ENCODE measurements around the gene EFHD2.
"Not testable (repeated sequence)": the region's sequence is repeated elsewhere in the genome, so short reads cannot be mapped to it uniquely, and the experiment has no call there.

The EFHD2 gene

DNA sequence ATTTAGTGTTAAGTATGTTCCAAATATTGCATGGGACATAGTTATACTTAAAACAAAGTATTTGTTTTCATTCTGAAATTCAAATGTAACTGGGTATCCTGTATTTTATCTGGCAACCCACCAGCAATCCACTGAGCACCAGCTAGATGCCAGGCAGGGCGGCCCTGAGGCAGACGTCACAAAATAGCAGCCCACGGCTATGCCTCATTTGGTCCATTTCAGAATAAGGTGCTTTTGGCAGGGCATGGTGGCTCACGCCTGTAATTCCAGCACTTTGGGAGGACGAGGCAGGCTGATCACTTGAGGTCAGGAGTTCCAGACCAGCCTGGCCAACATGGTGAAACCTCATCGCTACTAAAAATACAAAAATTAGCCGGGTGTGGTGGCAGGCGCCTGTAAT lies 19.9 kb upstream of the EFHD2 start:
- not testable (repeated sequence) for DNase-seq

DNA sequence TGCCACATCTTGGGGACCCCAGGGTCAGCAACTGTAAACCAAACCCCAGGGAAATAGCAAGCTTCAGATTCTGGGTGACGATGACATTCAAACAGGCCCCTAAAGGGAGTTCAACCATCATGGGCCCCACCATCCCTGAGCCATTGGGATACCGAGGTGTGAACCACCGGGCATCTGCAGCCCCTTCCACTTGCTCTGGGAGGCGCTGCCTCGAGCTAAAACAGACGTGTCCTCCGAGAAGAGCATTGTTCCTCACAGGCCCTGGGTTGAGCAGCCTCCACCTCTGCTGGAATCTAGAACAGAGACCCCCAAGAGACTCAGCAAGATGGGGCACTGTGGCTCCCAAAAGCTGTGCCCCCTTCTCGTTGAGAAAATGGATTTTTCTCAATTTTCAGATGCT lies 19.0 kb upstream of the EFHD2 start:
- DNase-seq, result no peak

DNA sequence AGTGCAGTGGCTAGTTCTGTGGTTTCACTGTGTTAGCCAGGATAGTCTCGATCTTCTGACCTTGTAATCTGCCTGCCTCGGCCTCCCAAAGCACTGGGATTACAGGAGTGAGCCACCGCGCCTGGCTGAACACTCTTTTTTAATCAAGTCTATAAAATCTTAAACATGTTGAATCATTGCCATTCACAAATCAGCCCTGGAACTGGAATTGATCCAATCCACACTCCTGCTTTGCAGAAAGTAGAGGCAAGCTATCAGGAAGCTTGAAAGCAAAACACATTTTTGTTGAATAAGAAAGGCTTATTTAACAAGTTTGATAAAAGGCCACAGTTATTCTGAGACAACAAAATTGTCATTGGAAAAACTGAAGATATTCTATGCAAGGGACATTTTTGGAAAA lies 18.3 kb upstream of the EFHD2 start:
- no peak for DNase-seq

DNA sequence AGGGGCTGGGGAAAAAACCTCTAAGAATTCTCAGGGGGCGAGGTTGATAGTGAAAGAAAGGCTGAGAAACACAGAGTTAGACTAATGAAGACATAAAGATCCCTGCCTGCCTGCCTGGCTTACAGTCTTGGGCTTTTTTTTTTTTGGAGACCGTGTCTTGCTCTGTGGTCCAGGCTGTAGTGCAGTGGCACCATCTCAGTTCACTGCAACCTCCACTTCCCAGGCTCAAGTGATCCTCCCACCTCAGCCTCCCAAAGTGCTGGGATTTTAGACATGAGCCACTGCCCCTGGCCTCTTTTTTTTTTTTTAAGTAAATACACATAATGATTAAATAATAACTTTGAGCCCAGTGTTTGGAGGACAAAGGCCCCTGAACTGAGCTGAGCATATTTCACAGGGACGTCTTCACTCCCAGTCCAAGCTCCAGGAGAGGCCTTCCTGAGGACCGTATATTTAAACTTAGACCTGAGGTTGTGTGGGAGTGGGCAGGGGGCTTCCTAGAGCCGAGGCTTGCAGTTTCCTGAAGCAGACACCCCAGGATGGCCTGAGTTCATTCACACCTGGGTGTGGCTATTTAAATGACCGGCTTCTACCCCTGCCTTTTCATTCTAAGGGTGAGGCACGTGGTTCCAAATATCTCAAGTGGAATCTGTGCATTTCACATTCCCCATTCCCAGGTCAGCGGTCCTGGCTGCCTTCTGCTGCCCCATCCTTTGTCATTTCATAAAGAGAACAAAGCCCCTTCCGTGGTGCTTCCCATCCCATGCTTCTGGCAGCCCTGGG lies 16.0 kb upstream of the EFHD2 start:
- no peak for DNase-seq

DNA sequence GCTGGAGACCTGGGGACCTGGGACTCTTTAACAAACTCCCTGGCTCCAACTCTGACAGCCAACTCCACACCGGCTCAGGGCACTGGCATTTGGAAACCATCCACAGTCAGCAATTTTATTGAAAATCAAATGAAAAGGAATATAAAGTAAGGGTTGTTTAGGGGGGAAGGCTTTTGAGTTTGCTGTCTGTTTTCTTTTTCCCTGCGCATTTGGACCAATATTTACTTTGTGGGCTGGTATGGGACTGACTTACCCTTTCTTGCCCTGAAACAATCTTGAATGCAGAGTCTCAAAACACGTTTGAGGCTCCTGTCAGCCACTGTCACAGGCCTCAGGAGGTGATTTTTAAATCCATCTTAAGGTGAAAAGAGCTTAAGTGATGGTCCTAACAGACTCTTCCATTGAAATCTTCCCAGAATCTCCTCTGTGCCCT lies 15.4 kb upstream of the EFHD2 start:
- no peak for DNase-seq

DNA sequence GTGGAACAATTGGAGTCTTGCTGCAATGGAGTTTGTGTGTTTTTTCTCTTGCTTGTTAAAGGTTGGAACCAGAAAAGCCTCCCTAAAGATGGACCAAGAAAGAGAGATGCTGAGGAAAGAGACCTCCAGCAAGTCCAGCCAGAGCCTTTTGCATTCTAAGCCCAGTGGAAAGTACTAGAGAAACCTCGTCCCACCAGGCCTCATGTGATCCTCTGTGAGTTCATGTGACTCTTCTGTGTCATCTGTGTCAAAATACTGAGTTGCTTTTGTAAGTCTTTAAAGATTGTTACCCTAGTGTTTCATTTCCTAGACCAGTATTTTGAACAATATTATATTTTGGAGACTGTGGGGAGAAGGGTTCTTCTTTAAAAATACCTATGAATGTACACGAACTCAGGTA lies 12.5 kb upstream of the EFHD2 start:
- DNase-seq, result no peak

DNA sequence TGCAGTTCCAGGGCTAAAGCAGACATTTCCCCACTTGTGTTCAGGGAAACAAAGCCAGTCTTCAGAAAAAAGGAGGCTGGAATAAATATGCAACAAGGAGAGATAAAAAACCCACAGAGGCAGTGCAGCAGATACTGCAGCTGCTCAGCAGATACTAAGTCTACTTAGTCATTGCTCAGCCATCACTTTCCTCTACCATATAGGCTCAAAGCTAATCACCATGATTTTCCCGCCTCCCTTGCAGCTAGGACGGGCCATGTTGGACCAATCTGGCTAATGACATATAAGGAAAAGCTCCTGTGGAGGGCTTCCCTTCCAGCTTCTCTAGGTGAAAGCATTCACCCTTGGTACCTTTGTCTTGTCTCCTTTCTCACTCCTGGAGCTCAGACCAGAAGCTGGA lies 10.0 kb upstream of the EFHD2 start:
- no peak for DNase-seq

DNA sequence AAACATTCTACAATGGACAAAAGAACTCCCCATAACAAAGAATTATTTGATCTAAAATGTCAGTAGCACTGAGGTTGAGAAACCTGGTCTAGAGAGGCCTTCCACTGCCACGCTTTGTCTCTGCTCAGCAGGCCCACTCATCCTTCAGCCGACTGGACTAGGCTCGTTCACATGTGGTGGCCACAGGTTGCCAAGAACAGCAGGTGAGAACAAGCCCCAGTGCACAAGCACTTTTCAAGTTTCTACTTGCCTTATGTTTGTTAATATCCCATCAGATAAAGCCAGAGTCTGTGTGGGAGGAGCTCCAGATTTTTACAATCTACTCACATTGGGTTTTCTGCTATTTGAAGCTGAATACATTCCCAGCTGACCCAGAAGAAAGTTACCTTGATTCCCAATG lies 9.1 kb upstream of the EFHD2 start:
- no peak for DNase-seq

DNA sequence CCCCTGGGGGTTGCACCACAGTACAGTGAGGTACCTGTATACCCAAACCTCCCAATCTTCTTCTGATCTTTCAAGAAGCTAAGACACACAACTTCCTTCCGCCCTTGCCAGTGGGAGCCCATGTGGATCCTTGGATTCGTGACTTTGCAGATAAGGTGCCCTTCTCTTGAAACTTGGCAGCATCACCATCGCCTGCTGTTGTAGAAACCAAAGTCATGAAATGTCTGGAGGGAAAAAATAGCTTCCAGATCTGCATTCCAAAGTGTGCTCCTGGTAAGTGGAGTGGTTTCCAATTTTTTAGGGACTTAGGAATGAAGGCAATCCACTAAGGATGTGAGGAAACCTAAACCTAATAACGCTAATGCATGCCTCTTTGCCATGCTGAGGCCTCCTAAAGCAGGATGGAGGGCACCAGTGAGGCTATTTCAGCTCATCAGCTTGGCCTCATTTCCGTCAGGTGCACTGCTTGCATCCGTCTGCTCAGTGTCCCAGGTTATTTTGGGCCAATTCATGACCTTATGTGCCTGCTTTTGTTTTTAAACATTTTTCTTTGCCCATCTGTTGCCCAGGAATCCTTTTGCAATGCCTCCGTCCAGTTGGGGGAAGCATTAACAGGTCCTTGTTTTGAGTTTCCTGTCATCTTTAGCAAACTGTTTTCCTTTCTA lies 8.2 kb upstream of the EFHD2 start:
- no peak for DNase-seq

DNA sequence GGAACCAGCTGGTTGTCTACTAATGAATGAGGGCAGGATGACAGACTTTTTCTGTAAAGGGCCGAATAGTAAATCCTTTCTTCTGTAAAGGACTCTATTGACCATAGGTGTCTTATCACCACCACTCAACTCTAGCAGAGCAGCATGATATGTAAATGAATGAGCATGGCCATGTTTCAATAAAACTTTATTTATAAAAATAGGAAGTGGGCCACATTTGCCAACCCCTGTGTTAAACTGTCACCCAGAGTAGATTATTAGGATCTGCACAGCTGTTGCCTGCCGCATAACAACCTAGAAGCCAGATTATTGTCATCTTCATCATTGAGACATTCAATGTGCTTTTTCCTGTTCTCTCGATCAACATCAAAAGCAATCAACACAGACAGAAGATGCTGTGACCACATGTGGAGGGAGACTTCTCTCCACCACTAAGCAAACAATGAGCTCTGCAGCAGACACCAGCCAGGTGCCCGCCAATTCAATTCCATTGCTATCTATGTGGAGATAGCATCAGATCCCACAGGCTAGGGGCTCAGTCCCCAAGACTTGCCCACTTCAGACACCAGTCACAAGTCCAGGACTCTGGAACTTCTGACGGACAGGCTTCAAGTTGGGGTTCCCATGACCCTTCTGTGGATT lies 6.8 kb upstream of the EFHD2 start:
- DNase-seq, result no peak

DNA sequence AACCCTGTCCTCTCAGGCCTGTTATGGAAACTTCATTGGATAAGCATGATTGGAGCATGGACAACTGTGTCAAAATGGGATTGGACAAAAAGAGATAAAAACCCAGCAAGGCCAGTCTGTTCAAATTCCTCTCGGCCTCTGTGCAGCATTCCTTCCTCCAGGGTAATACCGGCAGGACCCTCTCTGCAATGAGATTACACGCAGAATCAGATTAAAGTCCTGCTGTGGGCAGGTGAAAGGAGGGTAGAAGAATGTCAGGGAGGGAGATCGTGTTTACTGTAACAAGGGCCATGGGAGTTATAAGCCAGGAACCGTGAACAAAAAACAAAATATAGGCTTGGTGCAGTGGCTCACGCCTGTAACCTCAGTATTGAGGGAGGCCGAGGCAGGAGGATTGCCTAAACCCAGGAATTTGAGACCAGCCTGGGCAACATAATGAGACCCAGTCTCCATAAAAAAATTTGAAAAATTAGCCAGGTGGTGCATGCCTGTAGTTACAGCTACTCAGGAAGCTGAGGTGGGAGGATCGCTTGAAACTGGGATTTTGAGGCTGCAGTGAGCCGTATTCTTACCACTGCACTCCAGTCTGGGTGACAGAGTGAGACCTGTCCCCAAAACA lies 5.6 kb upstream of the EFHD2 start:
- no peak for DNase-seq

DNA sequence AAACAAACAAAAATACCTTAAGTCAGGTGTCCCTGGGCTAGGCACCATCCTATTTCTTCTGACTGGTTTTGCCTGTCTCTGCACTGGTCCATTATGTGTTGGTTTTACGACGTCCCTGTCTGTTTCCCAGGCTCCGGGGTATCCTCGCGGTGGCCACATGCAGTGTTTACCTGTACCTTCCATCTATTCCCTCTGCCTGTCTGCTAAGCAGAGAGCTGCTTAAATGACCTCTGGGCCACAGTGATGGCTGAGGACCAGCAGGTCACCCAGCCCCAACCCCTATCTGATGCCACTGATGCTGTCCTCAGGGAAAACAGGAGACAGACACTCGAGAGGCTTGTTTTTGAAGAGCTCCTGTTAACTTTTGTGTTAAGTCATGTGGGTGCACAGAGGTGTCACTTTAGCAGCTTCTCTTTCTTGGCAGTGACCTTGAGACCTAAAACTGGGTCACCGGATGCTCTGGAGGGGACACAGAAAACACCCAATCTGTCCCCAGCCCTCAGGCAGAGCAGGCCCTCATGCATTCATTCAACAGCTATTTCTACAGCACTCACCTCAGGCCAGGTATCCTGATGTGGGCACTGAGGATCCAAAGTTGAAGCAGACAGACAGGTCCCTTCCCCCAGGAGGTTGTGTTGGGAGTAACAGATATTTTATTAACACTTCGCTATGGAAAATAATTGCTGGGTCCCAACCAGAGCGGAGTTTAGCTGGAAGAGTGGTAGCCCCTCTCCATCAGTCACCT lies 4.4 kb upstream of the EFHD2 start:
- no peak for DNase-seq

DNA sequence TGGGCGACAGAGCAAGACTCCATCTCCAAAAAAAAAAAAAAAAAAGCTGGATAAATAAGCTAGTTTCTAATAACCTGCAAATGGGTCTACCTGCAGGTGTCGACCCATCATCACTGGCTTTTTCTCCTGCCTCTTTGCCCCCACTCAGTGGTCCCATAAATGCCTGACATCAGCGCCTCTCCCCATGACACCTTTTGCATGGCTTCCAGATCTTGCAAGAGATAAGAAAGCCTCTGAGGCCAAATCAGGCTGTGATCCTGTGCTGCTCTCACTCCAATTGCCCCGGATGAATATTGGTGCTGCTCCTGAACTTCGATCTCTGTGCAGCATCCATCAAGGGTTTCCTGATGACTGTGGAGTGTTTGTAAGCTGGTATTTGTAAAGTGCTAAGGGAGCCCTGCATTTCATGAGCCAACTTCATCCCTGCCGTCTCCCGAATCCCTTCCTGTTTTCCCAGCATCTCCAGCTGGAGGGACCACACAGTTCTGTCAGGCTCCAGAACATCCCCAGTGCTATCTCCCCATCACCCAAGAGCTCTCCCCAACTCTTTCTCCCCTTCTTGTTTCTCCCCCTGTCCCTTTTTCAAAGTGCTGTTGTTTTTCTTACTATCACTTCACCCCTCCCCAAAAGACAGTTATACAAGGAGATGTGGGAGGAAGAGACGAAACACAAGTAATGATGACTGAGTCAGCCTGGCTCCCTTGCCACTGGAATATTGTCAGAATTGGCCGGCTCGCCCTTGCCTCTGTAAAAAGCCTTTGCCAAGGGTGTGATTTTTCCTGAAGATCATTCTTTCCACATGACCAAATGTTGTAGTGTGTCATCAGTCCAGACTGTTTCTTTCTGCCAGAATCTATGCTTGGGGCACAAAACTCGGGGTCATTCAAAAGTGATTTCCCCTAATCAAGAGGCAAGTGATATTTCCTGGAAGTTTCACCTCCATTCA lies 2.8 kb upstream of the EFHD2 start:
- no peak for DNase-seq

DNA sequence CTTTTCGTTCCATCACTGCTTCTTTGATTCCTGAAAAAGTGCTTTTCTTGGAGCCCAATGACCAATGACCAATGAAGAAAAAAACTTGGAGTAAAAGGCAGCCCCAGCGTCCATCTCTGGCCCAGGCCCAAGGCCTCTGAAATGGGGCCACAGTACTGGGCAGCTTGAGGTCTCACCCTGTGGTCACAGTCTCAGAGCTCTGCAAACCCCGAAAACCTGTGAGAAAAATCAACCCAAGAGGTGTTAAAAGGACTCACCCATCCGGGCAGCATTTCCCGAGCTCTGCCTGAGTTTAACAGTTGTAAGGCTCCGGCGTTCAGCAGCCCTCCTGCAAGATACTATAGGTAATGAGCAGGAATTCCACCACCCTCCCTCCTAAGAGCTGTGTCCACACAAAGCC lies 2.1 kb upstream of the EFHD2 start:
- no peak for DNase-seq

DNA sequence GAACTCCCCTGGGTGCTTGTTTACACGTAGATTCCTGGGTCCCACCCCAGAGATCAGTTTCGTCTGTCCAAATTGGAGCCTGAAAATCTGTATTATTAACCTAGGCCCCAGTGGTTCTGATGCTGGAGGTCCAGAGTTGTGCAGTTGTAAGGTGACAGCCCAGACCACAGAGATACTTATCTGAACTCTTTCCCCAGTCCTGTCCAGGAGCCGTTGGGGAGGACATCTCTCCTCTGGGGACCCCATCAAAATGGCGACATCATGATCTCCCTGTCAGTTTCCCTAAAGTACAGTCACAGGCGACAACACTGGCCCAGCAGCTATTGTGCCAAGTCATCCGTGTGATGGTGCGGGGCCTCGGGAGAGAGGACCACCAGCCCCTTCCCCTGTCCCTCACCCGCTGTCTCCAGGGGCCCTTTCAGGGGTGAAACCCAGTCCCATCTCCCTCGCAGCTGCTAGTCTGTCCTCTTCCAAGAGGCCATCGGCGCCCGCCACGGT lies 749 bp upstream of the EFHD2 start:
- DNase-seq, result no peak

DNA sequence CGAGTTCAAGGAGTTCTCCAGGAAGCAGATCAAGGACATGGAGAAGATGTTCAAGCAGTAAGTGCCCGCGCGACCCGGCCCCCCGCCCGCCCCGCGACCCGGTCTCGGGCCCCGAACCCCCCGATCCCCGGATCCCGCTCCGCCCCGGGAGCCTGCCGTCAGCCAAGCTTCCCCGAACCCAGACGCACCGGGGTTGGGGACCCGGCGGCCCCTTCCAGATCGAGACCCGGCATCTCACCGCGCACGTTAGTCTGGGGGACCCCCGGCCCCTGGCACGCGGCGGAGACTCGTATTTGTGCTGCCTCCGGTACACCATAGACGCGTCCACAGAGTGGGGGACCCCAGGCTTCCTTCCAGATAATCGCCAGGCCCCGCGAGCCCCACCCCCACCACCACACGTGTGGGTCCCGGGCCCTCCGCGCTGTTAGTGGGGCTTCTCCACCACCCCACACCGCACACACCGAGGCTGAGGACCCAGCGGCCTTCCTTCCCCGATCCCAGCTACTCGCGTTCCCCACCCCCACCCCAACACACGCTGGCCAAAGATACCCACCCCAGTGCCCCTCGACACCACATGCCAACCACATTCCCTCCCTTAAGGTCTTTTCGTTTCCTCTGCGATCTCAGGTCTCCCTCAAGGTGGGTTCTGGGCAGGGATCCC lies 665 bp downstream of the EFHD2 start:
- DNase-seq, result no peak

DNA sequence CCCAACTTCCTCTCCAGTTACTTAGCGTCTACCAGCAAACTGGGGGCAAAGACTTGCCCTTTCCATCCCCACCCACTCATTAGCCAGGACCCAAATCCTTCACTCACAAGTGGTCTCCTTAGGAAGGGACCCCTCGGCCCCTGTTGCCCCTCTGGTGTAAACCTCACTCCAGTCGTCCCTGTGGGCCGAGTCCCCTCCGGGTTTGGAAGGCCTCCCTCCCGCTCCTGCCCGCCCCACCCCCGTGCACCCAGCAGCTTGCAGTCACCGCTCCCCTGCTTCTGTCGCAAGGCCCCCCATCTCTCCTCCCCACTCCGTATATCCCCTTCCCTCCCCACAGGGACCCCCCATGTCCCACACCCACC lies 1.2 kb downstream of the EFHD2 start:
- no peak for DNase-seq

DNA sequence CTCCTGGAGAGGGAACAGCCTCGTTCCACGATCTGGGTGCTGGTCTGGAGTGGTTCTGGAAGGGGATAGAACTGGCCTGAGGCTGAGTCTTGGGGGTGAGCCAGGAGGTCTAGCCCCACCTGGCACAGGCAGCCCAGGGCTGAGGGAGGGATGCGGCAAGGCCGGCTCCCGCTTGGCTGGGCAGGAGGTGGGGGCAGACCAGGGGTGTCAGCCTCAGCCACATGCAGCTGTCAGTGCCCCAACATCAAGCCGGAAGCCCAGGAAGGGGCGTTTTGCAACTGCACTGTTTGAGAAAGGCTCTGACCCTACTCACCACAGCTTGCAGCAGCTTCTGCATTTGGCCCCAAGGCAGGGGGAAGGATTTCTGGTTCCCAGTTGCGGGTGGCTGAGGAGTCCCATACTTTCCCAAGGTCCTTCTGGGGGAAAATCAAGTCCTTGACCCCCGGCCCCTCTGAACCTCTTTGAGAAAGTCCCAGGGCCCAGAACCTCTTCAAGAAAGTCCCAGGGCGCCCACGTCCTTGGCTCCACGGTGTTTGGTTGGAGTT lies 2.0 kb downstream of the EFHD2 start:
- no peak for DNase-seq

DNA sequence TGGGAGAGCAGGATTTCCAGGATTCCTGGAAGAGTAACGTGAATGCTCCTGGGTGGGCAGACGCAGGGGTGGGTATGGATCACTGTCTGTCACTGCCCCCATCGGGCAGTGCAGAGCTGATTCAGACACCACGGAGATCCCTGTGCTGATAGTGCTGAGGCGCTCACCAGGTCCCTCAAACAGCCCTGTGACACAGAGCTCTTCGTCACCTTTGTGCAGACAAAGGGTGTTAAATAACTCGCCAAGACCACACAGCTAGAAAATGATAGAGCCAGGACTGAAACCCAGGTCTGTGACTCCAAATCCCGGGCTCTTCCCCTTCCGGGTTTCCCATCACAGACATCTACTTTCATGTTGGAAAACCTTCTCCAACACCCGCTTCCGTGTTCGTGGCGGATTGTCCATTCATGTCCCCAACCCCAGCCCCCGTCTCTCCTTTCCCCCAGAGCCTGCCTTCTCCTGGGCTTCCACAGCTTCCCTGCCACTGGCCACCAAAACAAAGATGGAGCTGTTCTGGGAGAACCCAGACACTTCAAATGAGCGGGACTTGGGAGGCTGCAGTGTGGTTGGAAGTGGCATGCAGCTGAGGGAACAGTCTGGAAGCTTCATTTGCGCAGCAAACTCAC lies 2.6 kb downstream of the EFHD2 start:
- DNase-seq, result no peak

DNA sequence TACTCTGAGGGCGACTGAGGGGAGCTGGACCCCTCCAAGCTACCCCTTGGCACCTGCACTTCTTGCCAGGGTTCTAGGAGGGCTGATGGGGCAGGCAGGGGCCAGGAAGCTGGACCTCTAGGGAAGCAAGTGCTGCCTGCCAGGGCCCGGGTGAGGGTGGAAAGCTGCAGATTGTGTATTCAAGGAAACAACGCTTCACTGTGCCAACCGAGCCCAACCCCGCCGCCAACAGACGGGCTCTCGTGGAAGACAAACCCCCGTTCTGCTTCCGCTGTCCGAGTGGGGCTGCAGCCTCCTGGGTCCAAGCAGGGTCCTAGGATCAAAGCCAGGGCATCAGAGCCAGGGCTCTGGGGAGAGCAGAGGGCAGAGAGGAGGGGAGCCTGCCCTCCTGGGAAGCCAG lies 3.2 kb downstream of the EFHD2 start:
- DNase-seq, result no peak
